ENCODE data around the gene EIF5A. TPM values are rescaled to one million over a fixed set of nuclear protein-coding genes. Genes with fewer than 3 reads are reported as not detected.

EIF5A gene
- total RNA-seq, 1 donor: 436 TPM

DNA sequence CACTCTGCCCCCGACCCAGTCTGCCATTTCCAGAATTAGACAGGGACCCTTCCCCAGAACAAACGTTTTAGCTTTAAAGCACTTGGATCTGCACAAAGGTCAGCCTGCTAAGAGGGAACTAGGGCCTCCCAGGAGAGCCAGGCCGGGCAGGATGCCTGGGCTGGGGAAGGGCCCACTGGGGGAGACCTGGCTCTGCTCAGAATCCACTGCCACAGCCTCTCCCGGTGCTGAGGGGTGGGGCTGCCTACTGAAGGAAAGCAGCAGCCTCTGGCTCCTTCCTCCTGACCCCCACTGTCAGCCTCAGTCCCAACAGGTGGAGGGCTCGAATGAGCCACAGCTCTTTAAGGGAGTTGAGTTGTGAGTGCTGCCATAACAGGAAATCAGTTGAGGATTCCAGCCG is 14.7 kb upstream of the EIF5A start:
- no peak overlapping the region for H2AFZ ChIP-seq (ENCODE audit: low read length)
- peaks cover 3% of the 10 kb centered on the region for H4K20me1 ChIP-seq (ENCODE audit: insufficient read depth, low read length)
- peaks cover 51% of the 10 kb centered on the region for H3K27me3 ChIP-seq (ENCODE audit: insufficient read depth, low read length)
- DNase-seq (ENCODE audit: insufficient read length, low spot score, missing footprints): peak; percentile 80
- no peak overlapping the region for H3K27ac ChIP-seq (ENCODE audit: low read depth, low read length)
- TF ChIP-seq, protein P1, sequence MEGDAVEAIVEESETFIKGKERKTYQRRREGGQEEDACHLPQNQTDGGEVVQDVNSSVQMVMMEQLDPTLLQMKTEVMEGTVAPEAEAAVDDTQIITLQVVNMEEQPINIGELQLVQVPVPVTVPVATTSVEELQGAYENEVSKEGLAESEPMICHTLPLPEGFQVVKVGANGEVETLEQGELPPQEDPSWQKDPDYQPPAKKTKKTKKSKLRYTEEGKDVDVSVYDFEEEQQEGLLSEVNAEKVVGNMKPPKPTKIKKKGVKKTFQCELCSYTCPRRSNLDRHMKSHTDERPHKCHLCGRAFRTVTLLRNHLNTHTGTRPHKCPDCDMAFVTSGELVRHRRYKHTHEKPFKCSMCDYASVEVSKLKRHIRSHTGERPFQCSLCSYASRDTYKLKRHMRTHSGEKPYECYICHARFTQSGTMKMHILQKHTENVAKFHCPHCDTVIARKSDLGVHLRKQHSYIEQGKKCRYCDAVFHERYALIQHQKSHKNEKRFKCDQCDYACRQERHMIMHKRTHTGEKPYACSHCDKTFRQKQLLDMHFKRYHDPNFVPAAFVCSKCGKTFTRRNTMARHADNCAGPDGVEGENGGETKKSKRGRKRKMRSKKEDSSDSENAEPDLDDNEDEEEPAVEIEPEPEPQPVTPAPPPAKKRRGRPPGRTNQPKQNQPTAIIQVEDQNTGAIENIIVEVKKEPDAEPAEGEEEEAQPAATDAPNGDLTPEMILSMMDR (IDR thresholded peaks at IDR 0.05; ENCODE audit: extremely low read depth, low read depth, low read length): no peak
- no peaks in the 10 kb centered on the region for H3K36me3 ChIP-seq (ENCODE audit: insufficient read depth, low read length)
- no peaks in the 10 kb centered on the region for H3K9me3 ChIP-seq (ENCODE audit: low read depth, low read length)
- no peaks in the 10 kb centered on the region for H3K79me2 ChIP-seq (ENCODE audit: insufficient read depth, low read length)
- H3K4me3 ChIP-seq (ENCODE audit: insufficient read depth, low read length): no peak overlapping the region
- H3K4me1 ChIP-seq (ENCODE audit: insufficient read depth, low read length): peaks cover 3% of the 10 kb centered on the region
- no peak overlapping the region for H3K4me2 ChIP-seq (ENCODE audit: insufficient read depth, low read length)

DNA sequence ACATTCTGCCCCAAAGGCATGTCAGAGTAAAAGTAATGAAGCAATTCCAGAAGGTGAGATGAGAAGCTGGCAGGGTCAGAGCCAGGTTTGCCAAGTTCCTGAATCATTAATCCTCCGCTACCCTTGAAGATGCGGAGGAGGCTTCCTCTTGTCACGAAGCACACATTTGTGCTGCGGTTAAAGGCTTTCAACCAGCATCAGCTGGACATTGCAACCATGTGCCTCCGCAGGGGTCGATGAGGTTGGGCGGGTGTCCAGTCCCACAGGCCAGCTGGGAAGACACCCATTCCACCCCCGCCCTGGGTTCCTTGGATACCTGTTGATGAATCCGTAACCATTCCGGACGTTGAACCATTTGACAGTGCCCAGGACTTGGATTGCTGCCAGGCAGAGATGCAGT is 14.3 kb upstream of the EIF5A start:
- DNase-seq (ENCODE audit: insufficient read length, low spot score, missing footprints): peak; percentile 91
- Histone ChIP-seq H4K20me1 (ENCODE audit: insufficient read depth, low read length) (peaks cover 3% of the 10 kb centered on the region), H3K27ac (ENCODE audit: low read depth, low read length) (no peak overlapping the region), H3K27me3 (ENCODE audit: insufficient read depth, low read length) (peaks cover 48% of the 10 kb centered on the region), H3K4me1 (ENCODE audit: insufficient read depth, low read length) (peaks cover 3% of the 10 kb centered on the region), H3K4me3 (ENCODE audit: insufficient read depth, low read length) (no peak overlapping the region), H2AFZ (ENCODE audit: low read length) (no peak overlapping the region), H3K4me2 (ENCODE audit: insufficient read depth, low read length) (no peak overlapping the region), H3K36me3 (ENCODE audit: insufficient read depth, low read length) (no peaks in the 10 kb centered on the region), H3K79me2 (ENCODE audit: insufficient read depth, low read length) (no peaks in the 10 kb centered on the region), H3K9me3 (ENCODE audit: low read depth, low read length) (no peaks in the 10 kb centered on the region)
- TF ChIP-seq, protein P1 (IDR thresholded peaks at IDR 0.05; ENCODE audit: extremely low read depth, low read depth, low read length): no peak

DNA sequence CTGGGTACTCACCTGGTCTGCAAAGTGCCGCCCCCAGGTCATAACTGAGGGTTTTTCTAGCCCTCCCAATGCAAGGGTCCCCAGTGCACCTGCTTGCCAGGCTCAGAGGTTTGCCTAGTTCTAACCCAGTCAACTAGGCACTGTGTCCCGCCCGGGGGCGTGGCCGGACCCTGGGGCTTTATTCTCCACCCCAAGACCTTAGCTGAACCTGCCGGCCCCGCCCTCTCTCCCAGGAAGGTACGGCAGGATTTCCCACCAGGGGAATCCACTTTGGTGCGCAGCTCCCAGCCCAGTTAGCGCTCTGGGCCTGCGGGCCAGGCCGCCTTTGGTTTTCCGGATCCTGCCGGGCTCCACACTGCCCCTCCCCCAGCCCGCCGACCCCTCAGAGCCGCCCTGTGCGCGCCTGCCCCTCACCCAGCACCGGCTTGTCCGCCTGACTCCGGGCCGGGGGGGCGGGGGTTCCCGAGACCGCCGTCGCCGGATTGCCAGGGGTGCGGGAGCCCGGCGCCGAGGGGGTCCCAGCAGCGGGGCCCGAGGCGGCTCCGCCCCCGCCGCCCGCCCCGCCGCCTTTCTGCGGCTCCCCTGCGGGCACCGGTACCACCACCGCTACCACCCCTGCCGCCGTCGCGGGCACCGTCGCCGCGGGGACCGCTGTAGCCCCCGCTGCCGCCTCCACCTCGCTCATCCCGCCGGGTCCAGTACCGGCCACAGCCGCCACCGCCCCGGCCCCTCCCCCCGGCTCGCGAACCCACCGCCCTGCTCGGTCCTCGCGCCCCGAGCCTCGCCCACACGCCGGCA is 13.4 kb upstream of the EIF5A start:
- no peak overlapping the region for H3K4me3 ChIP-seq (ENCODE audit: insufficient read depth, low read length)
- H3K27me3 ChIP-seq (ENCODE audit: insufficient read depth, low read length): peaks cover 46% of the 10 kb centered on the region
- H3K9me3 ChIP-seq (ENCODE audit: low read depth, low read length): no peaks in the 10 kb centered on the region
- no peak overlapping the region for H3K4me2 ChIP-seq (ENCODE audit: insufficient read depth, low read length)
- no peaks in the 10 kb centered on the region for H3K79me2 ChIP-seq (ENCODE audit: insufficient read depth, low read length)
- peak; percentile 86 for DNase-seq (ENCODE audit: insufficient read length, low spot score, missing footprints)
- peaks cover 3% of the 10 kb centered on the region for H4K20me1 ChIP-seq (ENCODE audit: insufficient read depth, low read length)
- no peak overlapping the region for H2AFZ ChIP-seq (ENCODE audit: low read length)
- TF ChIP-seq, protein P1 (IDR thresholded peaks at IDR 0.05; ENCODE audit: extremely low read depth, low read depth, low read length): no peak
- H3K36me3 ChIP-seq (ENCODE audit: insufficient read depth, low read length): no peaks in the 10 kb centered on the region
- H3K27ac ChIP-seq (ENCODE audit: low read depth, low read length): no peak overlapping the region
- H3K4me1 ChIP-seq (ENCODE audit: insufficient read depth, low read length): peaks cover 3% of the 10 kb centered on the region

DNA sequence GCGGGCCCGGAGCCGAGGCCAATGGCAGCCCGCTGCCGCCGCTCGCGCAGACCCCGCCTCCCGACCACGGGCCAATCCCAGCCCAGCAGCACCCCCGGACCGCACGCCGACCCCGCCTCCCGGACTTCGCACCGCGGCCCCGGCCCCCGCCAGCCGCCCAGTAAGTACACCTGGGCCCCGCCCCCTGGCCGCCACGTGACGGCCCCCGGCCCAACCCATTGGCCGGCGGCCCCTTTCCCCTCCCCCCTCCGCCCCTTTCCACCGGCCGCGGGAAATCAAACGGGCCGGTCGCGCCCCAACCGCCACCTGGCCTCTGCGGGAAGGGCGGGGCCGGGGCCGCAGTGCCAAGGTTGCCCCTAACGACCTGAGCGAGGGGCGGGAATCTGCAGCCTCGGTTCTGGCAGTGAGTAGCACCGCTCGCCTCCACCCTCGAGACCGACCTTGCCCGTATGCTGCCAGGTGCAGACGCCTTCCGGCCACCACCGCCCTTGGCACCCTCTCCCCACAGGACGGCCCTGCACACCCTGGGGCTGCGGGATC is 12.7 kb upstream of the EIF5A start, which contains the start of gene YBX2:
Gene YBX2, minus strand, starts transcription at position 26 of the 540 bp plus-strand sequence. CDS start 139 bp downstream, outside the sequence.
- no peak within 1 kb of the TSS for H2AFZ ChIP-seq (ENCODE audit: low read length)
- H3K36me3 ChIP-seq (ENCODE audit: insufficient read depth, low read length): no peaks in the 10 kb centered on the region
- H3K4me1 ChIP-seq (ENCODE audit: insufficient read depth, low read length): peaks cover 3% of the 10 kb centered on the region
- peak; percentile 95 for DNase-seq (ENCODE audit: insufficient read length, low spot score, missing footprints)
- no peaks in the 10 kb centered on the region for H3K9me3 ChIP-seq (ENCODE audit: low read depth, low read length)
- no peaks in the 10 kb centered on the region for H3K79me2 ChIP-seq (ENCODE audit: insufficient read depth, low read length)
- TF ChIP-seq, protein P1 (IDR thresholded peaks at IDR 0.05; ENCODE audit: extremely low read depth, low read depth, low read length): no peak
- H3K27me3 ChIP-seq (ENCODE audit: insufficient read depth, low read length): peaks cover 46% of the 10 kb centered on the region
- H3K4me3 ChIP-seq (ENCODE audit: insufficient read depth, low read length): peak within 1 kb of the TSS; percentile 30
- peak within 1 kb of the TSS; percentile 64 for H3K4me2 ChIP-seq (ENCODE audit: insufficient read depth, low read length)
- peaks cover 3% of the 10 kb centered on the region for H4K20me1 ChIP-seq (ENCODE audit: insufficient read depth, low read length)
- H3K27ac ChIP-seq (ENCODE audit: low read depth, low read length): no peak within 1 kb of the TSS
